Keratinocyte (primary cell): ENCODE data around the gene TPST2.

ENCODE experiments used
- CTCF ChIP-seq, 3 experiments: IDR thresholded peaks in 1 of 3; conservative IDR thresholded peaks in 1 of 3; optimal IDR thresholded peaks in 1 of 3; 2 replicates in 2 of 3; 3 replicates in 1 of 3; pipeline versions ENCODE3 to v1.5.1; 2011; ENCODE audit warnings: low read length in 3 of 3, mild to moderate bottlenecking in 3 of 3, moderate library complexity in 2 of 3, control low read depth in 1 of 3, inconsistent platforms in 1 of 3; ENCODE audit not compliant: insufficient read depth in 2 of 3; ENCODE audit errors: extremely low read depth in 1 of 3
- EZH2 ChIP-seq: IDR thresholded peaks from one replicate; pipeline ENCODE4 v1.6.1; 2012; ENCODE audit warnings: inconsistent platforms, mild to moderate bottlenecking, low read length, moderate library complexity

GRCh38 chr22:26544489-26544888 lies 45.4 kb downstream of the TPST2 start:
- TF ChIP-seq CTCF (optimal IDR thresholded peaks at IDR 0.05 in 1 of 3, IDR thresholded peaks at IDR 0.05 in 1 of 3, conservative IDR thresholded peaks at IDR 0.05 in 1 of 3; ENCODE audit: extremely low read depth in 1 of 3, insufficient read depth in 2 of 3, low read length in 3 of 3) (no peak), EZH2 (no peak)
